Vagina (tissue), 2 donors: ENCODE data around the gene SYNDIG1. TPM values are rescaled to one million over a fixed set of nuclear protein-coding genes. Genes with fewer than 3 reads are reported as not detected.

Experiments used
- DNase-seq, 2 donors: peaks; one replicate each; pipeline ENCODE4 v3.0.0-alpha.2; 2017; ENCODE audit errors: extremely low spot score in 2 of 2
- H3K27ac ChIP-seq: fragments of 200-600 bp; sonication (generic); one replicate; pipeline ENCODE4 v1.5.1; 2019
- H3K27me3 ChIP-seq: fragments of 200-600 bp; sonication (generic); one replicate; pipeline ENCODE4 v1.5.1; 2019
- H3K36me3 ChIP-seq, 2 donors: fragments of 200-600 bp; sonication (generic); one replicate each; pipeline ENCODE4 v1.5.1; 2017 to 2019
- H3K4me1 ChIP-seq: fragments of 200-600 bp; sonication (generic); one replicate; pipeline ENCODE4 v1.5.1; 2019
- H3K4me3 ChIP-seq, 2 donors: fragments of 200-600 bp; sonication (generic); 1 replicate in 1 of 2; 2 replicates in 1 of 2; pipeline ENCODE4 v1.5.1; 2016 to 2019
- H3K9me3 ChIP-seq: fragments of 200-600 bp; sonication (generic); one replicate; pipeline ENCODE4 v1.5.1; 2019
- CTCF ChIP-seq, 3 experiments: fragments of 450-650 bp in 2 of 3; fragments of 200-600 bp in 1 of 3; sonication (generic) in 1 of 3; IDR thresholded peaks; one replicate each; pipeline ENCODE4 v1.5.1; 2017 to 2019; ENCODE audit warnings: antibody characterized with exemption in 3 of 3, mild to moderate bottlenecking in 2 of 3, moderate library complexity in 2 of 3
- POLR2A ChIP-seq, 2 donors: fragments of 450-650 bp; IDR thresholded peaks; one replicate each; pipeline ENCODE4 v1.6.1; 2017; ENCODE audit warnings: antibody characterized with exemption in 2 of 2, mild to moderate bottlenecking in 2 of 2, moderate library complexity in 2 of 2
- POLR2AphosphoS5 ChIP-seq, 2 donors: sonication (generic); formaldehyde crosslinking; IDR thresholded peaks; one replicate each; pipeline ENCODE4 v1.9.0; 2017; ENCODE audit warnings: antibody characterized with exemption in 2 of 2, mild to moderate bottlenecking in 2 of 2, low read depth in 1 of 2; ENCODE audit not compliant: insufficient read depth in 1 of 2
- intact Hi-C: fragments of 100-400 bp; cut with DNase I; formaldehyde crosslinking; loops from one replicate; pipeline ENCODE4 v1.15.1; 2023
- total RNA-seq: library from RNA; depleted of rRNA; stranded (reverse); fragments of >200 nt; gene quantifications from one replicate; pipeline ENCODE4 v1.2.3, GENCODE V29; 2016

SYNDIG1 gene
- total RNA-seq, 1 donor from 2014 or later = 3.2 TPM

- peak in 1 of 2 donors; percentile 77 for DNase-seq
- Histone ChIP-seq H3K36me3 (no peaks in the 10 kb centered on the region), H3K9me3 (no peaks in the 10 kb centered on the region), H3K27me3 (no peaks in the 10 kb centered on the region), H3K4me3 (no peak overlapping the region), H3K4me1 (peaks cover 21% of the 10 kb centered on the region), H3K27ac (no peak overlapping the region)
- TF ChIP-seq CTCF (IDR thresholded peaks at IDR 0.05) = no peak
- TF ChIP-seq POLR2AphosphoS5 (IDR thresholded peaks at IDR 0.05; ENCODE audit: insufficient read depth in 1 of 2, low read depth in 1 of 2) = no peak
- no peak for TF ChIP-seq POLR2A (IDR thresholded peaks at IDR 0.05)
- intact Hi-C loops = loop anchor here (10.0 kb wide), 1 partner anchor 193 kb away; no protein-coding TSS in a partner anchor
Observed at GRCh38 chr20:24697411-24697810, 228.0 kb downstream of the SYNDIG1 start.

GRCh38 chr20:24698189-24698588 is 228.8 kb downstream of the SYNDIG1 start:
- intact Hi-C loops = loop anchor here (10.0 kb wide), 1 partner anchor 193 kb away; no protein-coding TSS in a partner anchor
- peak; percentile 76 to 87 for DNase-seq
- no peak overlapping the region for H3K27ac ChIP-seq

GRCh38 chr20:24698706-24699206 is 229.3 kb downstream of the SYNDIG1 start:
- H3K27ac ChIP-seq = no peak overlapping the region
- H3K9me3 ChIP-seq = no peaks in the 10 kb centered on the region
- no peak overlapping the region for H3K4me3 ChIP-seq
- no peak for DNase-seq
- no peaks in the 10 kb centered on the region for H3K27me3 ChIP-seq
- TF ChIP-seq POLR2A (IDR thresholded peaks at IDR 0.05) (no peak), POLR2AphosphoS5 (IDR thresholded peaks at IDR 0.05; ENCODE audit: insufficient read depth in 1 of 2, low read depth in 1 of 2) (no peak), CTCF (IDR thresholded peaks at IDR 0.05) (no peak)
- peaks cover 18% of the 10 kb centered on the region for H3K4me1 ChIP-seq
- no peaks in the 10 kb centered on the region for H3K36me3 ChIP-seq
- intact Hi-C loops = loop anchor here (10.0 kb wide), 1 partner anchor 194 kb away; no protein-coding TSS in a partner anchor

More at GRCh38 chr20:24698189-24698588, 228.8 kb downstream of the SYNDIG1 start:
- peaks cover 21% of the 10 kb centered on the region for H3K4me1 ChIP-seq
- H3K27me3 ChIP-seq = no peaks in the 10 kb centered on the region
- H3K4me3 ChIP-seq = no peak overlapping the region
- no peak for TF ChIP-seq POLR2A (IDR thresholded peaks at IDR 0.05)
- no peak for TF ChIP-seq CTCF (IDR thresholded peaks at IDR 0.05)
- no peaks in the 10 kb centered on the region for H3K36me3 ChIP-seq
- H3K9me3 ChIP-seq = no peaks in the 10 kb centered on the region

GRCh38 chr20:24699321-24700165 is 230.1 kb downstream of the SYNDIG1 start:
- H3K4me3 ChIP-seq = no peak overlapping the region
- H3K27ac ChIP-seq = no peak overlapping the region
- H3K36me3 ChIP-seq = no peaks in the 10 kb centered on the region
- H3K4me1 ChIP-seq = peaks cover 11% of the 10 kb centered on the region
- no peaks in the 10 kb centered on the region for H3K27me3 ChIP-seq
- DNase-seq = peak in 1 of 2 donors; percentile 65
- intact Hi-C loops = loop anchor here (10.0 kb wide), 1 partner anchor 195 kb away; no protein-coding TSS in a partner anchor
- H3K9me3 ChIP-seq = no peaks in the 10 kb centered on the region
- TF ChIP-seq POLR2A (IDR thresholded peaks at IDR 0.05) = no peak

GRCh38 chr20:24700166-24700860 is 230.9 kb downstream of the SYNDIG1 start:
- DNase-seq = peak; percentile 74 to 90
- intact Hi-C loops = no loop called here

More at GRCh38 chr20:24700166-24700860, 230.9 kb downstream of the SYNDIG1 start:
- Histone ChIP-seq H3K9me3 (no peaks in the 10 kb centered on the region), H3K27me3 (no peaks in the 10 kb centered on the region), H3K4me3 (no peak overlapping the region), H3K4me1 (peaks cover 3% of the 10 kb centered on the region), H3K36me3 (no peaks in the 10 kb centered on the region), H3K27ac (no peak overlapping the region)
- TF ChIP-seq POLR2A (IDR thresholded peaks at IDR 0.05) (no peak), POLR2AphosphoS5 (IDR thresholded peaks at IDR 0.05; ENCODE audit: insufficient read depth in 1 of 2, low read depth in 1 of 2) (no peak)
